NCI-H2029 (cell line): ENCODE data around the gene NOVA2.
"Not testable (repeated sequence)": the region's sequence is repeated elsewhere in the genome, so short reads cannot be mapped to it uniquely, and the experiment has no call there.

Source experiments
- DNase-seq: peaks from one replicate; lab custom pipeline; 2025; lab: John Stamatoyannopoulos, UW

Gene NOVA2

DNA sequence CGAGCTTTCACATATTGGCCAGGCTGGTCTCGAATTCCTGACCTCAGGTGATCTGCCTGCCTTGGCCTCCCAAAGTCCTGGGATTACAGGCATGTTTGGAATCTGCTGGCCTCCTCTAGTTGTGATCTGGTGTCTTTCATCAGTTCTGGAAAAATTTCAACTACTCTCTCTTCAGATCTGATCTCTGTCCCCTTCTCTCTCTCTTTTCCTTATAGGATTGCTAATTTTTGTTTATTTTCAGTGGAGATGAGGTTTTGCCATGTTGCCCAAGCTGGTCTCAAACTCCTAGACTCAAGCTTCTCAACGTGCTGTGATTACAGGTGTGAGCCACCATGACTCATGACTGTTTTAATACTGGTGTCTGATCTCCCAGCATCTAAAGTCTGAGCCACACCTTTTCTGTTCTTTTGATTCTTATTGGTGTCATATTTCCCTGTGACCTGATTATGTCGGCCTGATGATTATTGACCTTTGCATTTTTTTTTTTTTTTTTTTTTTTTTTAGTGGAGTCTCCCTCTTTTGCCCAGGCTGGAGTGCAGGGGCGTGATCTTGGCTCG, 48.7 kb downstream of the NOVA2 start:
- DNase-seq = no peak

- no peak for DNase-seq
Measured at GRCh38 chr19:45922281-45922680, 51.4 kb downstream of the NOVA2 start.

- DNase-seq = no peak
Measured at GRCh38 chr19:45920458-45920857, 53.2 kb downstream of the NOVA2 start.

- no peak for DNase-seq
Measured at GRCh38 chr19:45919678-45920077, 54.0 kb downstream of the NOVA2 start.

DNA sequence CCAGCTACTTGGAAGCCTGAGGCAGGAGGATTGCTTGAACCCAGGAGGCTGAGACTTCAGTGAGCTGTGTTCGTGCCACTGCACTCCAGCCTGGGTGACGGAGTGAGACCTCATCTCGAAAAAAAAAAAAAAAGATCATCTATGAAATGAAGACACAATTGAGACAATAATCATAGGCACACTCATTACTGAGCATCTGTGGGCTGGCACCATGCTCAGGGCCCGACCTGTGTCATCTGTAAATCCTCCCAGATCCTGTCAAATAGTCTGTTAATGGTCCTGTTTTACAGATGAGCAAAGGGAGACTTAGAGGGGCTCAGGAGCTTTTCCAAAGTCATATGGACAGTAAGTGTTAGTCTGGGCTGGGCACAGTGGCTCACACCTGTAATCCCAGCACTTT, 54.9 kb downstream of the NOVA2 start:
- no peak for DNase-seq

GRCh38 chr19:45917421-45918091, 56.1 kb downstream of the NOVA2 start:
- no peak for DNase-seq

GRCh38 chr19:45913874-45914830, 59.5 kb downstream of the NOVA2 start, which contains the start of gene NANOS2:
TSS of gene NANOS2 (minus strand) at chr19:45914778. CDS start at chr19:45914693, 85 bp downstream.
- no peak for DNase-seq

DNA sequence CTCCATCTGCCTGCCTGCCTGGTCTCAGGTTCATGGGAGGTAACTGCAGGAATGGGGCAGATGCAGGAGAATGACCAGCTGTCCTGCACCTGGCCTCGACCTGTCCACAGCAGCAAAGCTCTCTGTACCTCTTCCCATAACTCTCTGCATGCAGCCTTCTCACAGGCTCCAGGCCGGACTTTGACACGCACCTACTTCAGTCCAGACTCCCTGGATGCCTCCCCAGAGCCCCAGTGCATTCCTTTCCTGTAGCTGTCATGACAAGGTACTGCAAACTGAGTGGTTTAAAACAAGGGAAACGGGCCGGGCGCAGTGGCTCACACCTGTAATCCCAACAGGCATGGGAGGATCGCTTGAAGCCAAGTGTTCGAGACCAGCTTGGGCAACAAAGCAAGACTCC, 62.4 kb downstream of the NOVA2 start:
- no peak for DNase-seq

- no peak for DNase-seq
Measured at GRCh38 chr19:45908956-45909355, 64.7 kb downstream of the NOVA2 start.

GRCh38 chr19:45906221-45906620, 67.4 kb downstream of the NOVA2 start:
- DNase-seq = no peak

DNA sequence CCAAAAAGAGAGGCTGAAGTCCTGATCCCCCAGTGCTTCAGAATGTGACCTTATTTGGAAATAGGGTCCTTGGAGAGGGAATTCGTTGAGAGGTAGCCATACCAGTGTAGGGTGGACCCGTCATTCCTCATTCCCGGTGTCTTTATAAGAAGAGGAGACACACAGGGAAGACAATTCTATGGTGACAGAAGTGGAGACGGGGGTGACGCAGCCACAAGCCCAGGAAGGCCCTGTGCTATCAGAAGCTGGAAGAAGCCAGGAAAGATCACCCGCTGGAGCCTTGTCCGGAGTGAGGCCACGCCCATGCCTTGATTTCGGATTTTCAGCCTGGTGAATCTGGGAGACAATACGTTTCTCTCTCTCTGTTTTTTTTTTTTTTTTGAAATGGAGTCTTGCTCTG, 68.7 kb downstream of the NOVA2 start:
- no peak for DNase-seq

- peak; percentile 94 for DNase-seq
Measured at GRCh38 chr19:45902651-45903625, 70.7 kb downstream of the NOVA2 start.

DNA sequence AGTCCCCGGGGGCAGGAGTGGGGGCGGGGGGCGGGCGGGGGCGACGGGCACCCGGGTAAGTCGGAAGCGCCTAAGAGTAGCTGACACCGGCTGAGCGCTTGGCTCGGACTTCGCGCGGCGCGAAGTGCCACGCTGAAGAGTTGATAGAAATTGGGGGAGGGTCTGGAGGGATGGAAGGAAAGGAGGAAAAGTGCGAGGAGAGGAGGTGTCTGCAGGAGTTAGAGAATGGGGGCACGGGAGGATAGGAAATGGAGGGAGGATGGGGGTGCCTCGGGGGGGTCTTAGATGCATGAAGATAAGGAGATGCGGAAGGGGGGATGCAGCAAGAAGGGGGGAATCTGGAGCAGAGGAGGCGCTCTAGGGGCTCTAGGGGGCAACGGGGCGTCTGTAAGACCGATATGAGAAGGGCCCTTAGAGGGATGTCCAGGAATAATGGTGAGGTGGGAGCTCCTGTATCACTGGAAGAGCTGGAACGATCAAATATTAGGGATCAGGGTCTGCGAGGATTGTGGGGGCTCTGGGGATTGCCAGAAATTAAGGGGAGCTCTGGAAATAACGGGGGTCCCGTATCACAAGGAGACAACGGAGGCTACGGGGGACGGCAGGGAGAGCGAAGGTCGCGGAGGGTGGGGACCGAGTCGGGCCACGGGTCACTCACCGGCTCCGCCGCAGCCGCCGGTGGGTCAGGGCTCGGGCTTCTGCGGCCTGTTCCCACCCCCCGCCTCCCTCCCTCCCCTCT, 71.6 kb downstream of the NOVA2 start, which contains the start of gene MYPOP:
Gene MYPOP, minus strand, starts transcription at position 702 of the 739 bp plus-strand sequence. CDS start 840 bp downstream, outside the sequence.
- DNase-seq = no peak

DNA sequence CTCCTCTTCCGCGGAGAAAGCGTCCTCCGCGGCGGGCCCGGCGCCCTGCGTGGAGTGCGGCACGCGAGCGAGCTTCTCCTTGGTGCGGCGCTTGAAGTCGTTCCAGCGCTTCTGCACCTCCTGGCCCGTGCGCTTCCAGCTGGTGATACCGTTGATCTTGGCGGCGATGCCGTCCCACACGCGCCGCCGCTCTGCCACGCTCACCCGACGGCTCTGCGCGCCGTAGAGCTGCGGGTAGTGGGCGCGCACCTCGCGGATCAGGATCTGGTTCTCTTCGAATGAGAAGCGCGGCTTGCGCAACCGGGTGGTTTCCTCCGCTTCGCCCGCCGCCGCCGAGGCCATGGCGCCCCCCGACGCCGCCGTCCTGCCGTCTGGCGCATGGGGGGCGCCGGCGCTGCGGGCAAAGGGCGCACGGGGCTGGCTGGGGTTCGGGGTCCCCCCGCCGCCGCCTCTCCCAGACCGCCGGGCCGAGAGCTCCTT, 72.2 kb downstream of the NOVA2 start:
- DNase-seq = no peak

GRCh38 chr19:45900738-45901431, 72.8 kb downstream of the NOVA2 start:
- no peak for DNase-seq

- DNase-seq = no peak
Measured at GRCh38 chr19:45899919-45900589, 73.6 kb downstream of the NOVA2 start.

DNA sequence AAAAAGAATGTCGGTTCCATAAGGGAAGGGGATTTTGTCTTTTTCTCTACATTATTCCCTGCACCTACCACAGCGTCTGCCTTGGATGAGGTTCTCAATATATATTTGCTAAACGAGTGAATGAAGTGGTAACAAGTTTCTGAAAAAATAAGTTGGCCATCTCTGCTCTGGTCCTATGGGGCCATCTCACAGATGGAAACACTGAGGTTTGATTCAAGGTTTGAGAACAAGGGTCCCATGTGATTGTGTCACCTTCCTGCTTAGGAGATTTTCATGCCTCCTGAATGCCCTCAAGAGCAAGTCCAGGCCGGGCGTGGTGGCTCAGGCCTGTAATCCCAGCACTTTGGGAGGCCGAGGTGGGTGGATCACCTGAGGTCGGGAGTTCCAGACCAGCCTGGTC, 74.4 kb downstream of the NOVA2 start:
- no peak for DNase-seq

- DNase-seq = no peak
Measured at GRCh38 chr19:45897261-45897812, 76.3 kb downstream of the NOVA2 start.

GRCh38 chr19:45895983-45896599, 77.6 kb downstream of the NOVA2 start:
- not testable (repeated sequence) for DNase-seq
